Right lobe of liver (tissue), 6 donors: Measurements from ENCODE around the gene SH3BGRL2. TPM values are rescaled to one million over a fixed set of nuclear protein-coding genes. Genes with fewer than 3 reads are reported as not detected.
A peak's percentile ranks its signal among the peaks of the same experiment; 100 is the strongest.

ENCODE experiments used
- ATAC-seq, 4 donors: fragments of 200-7000 bp; cut with Tn5 transposase; one replicate each; pipeline ENCODE4 v1.9.1; 2020; ENCODE audit warnings: mild to moderate bottlenecking in 4 of 4, moderate library complexity in 4 of 4
- DNase-seq, 3 donors: peaks; one replicate each; pipeline ENCODE4 v3.0.0-alpha.2; 2020
- H3K27ac ChIP-seq, 3 donors: fragments of 200-600 bp; one replicate each; pipeline ENCODE4 v1.8.0; 2022
- H3K27me3 ChIP-seq, 2 donors: fragments of 200-600 bp; one replicate each; pipeline ENCODE4 v1.8.0; 2022
- H3K36me3 ChIP-seq, 4 donors: fragments of 200-600 bp; sonication (generic) in 1 of 4; one replicate each; pipeline versions ENCODE4 v1.5.1 to v1.8.0; 2017 to 2022; ENCODE audit warnings: control low read depth in 1 of 4
- H3K4me1 ChIP-seq, 4 donors: fragments of 200-600 bp; sonication (generic) in 1 of 4; one replicate each; pipeline versions ENCODE4 v1.5.1 to v1.8.0; 2017 to 2022; ENCODE audit warnings: control low read depth in 1 of 4
- H3K4me3 ChIP-seq, 3 donors: fragments of 200-600 bp; one replicate each; pipeline ENCODE4 v1.8.0; 2022
- H3K9me3 ChIP-seq, 4 donors: fragments of 200-600 bp; sonication (generic) in 1 of 4; one replicate each; pipeline versions ENCODE4 v1.5.1 to v1.8.0; 2017 to 2022; ENCODE audit warnings: control low read depth in 1 of 4
- CTCF ChIP-seq, 4 donors: fragments of 200-600 bp in 3 of 4; fragments of 450-650 bp in 1 of 4; IDR thresholded peaks; one replicate each; pipeline versions ENCODE4 v1.5.1 to v1.8.0; 2016 to 2022; ENCODE audit warnings: antibody characterized with exemption in 4 of 4, mild to moderate bottlenecking in 2 of 4
- POLR2A ChIP-seq: fragments of 450-650 bp; IDR thresholded peaks from one replicate; pipeline ENCODE4 v1.6.1; 2017; ENCODE audit warnings: antibody characterized with exemption, mild to moderate bottlenecking
- WGBS: methylation state at CpG from one replicate; pipeline ENCODE4 v1.1.6; 2018; ENCODE audit warnings: low coverage, low lambda C conversion rate; ENCODE audit not compliant: insufficient coverage; ENCODE audit errors: missing lambda C conversion rate; 5-methylcytosine and 5-hydroxymethylcytosine counted together
- intact Hi-C, 2 donors: fragments of 100-400 bp; cut with DNase I; formaldehyde crosslinking; loops; one replicate each; pipeline versions ENCODE4 v1.11.2 to v1.14.1; 2022
- total RNA-seq, 6 experiments: library from RNA; depleted of rRNA in 2 of 6; stranded (reverse); fragments of >200 nt in 2 of 6; fragmentation: NEBNext Ultra II Directional in 3 of 6; extraction: Animal tissue kit (Norgen Biotek cat#: 25700) in 3 of 6; gene quantifications; one replicate each; pipeline versions ENCODE4 v1.1.0 to v1.2.4, GENCODE V29; 2016 to 2023
- donor health status: DM: no; HTN: yes; CAD: no.
- donor health status: DM: no; HTN: no; CAD: no.
- donor health status: DM: no; HTN: no; CAD: no.
- donor health status: DM: no; HTN: yes; CAD: no.
- donor health status: DM: no; HTN: yes; CAD: no.

Gene SH3BGRL2
- total RNA-seq, 6 experiments from 2014 or later: 15.0 to 66.0 (median 39.5) TPM

DNA sequence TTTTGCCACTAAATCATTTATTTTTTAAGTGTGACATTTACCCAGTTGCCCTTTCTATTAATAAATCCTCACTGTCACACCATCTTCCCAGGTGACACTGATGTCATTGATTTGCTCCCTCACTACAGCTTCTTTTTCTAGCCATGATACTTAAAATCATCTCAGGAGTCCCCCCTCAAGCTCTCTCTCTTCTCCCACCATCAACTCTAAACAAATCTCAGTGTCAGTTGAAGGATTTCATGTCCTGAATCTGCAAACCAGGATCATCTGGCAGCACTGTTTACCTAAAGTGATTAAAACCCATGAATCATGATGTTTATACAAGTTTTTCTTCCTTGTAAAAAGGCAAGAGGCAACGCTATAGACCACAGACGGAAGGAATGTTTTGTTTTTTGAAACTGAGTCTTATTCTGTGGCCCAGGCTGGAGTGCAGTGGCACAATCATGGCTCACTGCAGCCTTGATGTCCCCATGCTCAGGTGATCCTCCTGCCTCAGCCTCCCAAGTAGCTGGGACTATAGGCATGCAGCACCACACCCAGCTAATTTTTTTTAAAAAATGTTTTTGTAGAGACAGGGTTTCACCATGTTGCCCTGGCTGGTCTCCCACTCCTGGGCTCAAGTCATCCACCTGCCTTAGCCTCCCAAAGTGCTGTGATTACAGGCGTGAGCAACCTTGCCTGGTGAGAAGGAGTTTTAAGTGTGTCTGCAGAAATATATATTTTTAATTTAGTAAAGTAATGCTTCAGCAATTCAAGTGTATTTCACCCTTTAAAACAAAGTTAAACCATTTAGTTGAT lies 30.1 kb upstream of the SH3BGRL2 start:
- intact Hi-C loops: no loop called here
- no peaks in the 10 kb centered on the region for H3K36me3 ChIP-seq
- no peaks in the 10 kb centered on the region for H3K27me3 ChIP-seq
- H3K4me1 ChIP-seq: no peaks in the 10 kb centered on the region
- H3K4me3 ChIP-seq: no peak overlapping the region
- ATAC-seq (peak in 1 of 4 donors; percentile 95), DNase-seq (no peak)
- WGBS: 59% methylated on average over 3 of the region's 3 CpGs
- no peaks in the 10 kb centered on the region for H3K9me3 ChIP-seq
- H3K27ac ChIP-seq: no peak overlapping the region
- no peak for TF ChIP-seq POLR2A
- no peak for TF ChIP-seq CTCF (IDR thresholded peaks at IDR 0.05)

- no peak for ATAC-seq
- intact Hi-C loops: no loop called here
These were observed 28.3 kb upstream of the SH3BGRL2 start for GRCh38 chr6:79602859-79603258.

GRCh38 chr6:79604583-79605037 lies 26.5 kb upstream of the SH3BGRL2 start:
- DNase-seq: no peak
- Histone ChIP-seq H3K9me3 (no peaks in the 10 kb centered on the region), H3K4me3 (no peak overlapping the region), H3K27me3 (no peaks in the 10 kb centered on the region), H3K27ac (no peak overlapping the region), H3K4me1 (no peaks in the 10 kb centered on the region), H3K36me3 (no peaks in the 10 kb centered on the region)
- intact Hi-C loops: no loop called here
- peak in 1 of 4 donors; percentile 44 for ATAC-seq
- 72% methylated on average over 4 of the region's 4 CpGs for WGBS
- TF ChIP-seq CTCF (IDR thresholded peaks at IDR 0.05): no peak
- no peak for TF ChIP-seq POLR2A

More at GRCh38 chr6:79602859-79603258, 28.3 kb upstream of the SH3BGRL2 start:
- no peaks in the 10 kb centered on the region for H3K9me3 ChIP-seq
- H3K4me3 ChIP-seq: no peak overlapping the region
- no peaks in the 10 kb centered on the region for H3K36me3 ChIP-seq
- H3K4me1 ChIP-seq: no peaks in the 10 kb centered on the region
- no peak for DNase-seq
- no peak for TF ChIP-seq POLR2A
- no peak for TF ChIP-seq CTCF (IDR thresholded peaks at IDR 0.05)
- H3K27me3 ChIP-seq: no peaks in the 10 kb centered on the region
- H3K27ac ChIP-seq: no peak overlapping the region

DNA sequence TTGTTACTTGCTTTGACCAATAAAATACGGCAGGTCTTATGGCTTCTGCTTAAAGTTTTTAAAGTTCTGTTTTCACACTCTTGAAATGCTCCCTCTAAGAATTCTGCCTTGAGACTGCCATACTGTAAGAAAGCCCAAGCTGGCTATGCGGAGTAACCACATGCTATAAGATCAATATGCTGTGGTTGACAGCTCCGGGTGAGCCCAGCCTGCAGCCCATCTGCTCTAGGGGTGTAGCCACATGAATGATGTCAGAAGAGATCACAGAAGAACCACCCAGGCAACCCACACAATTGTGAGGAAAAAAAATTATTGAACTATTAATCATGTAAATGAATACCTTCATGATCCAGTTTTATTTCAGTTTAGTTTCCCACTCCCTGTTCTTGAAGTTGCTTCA lies 26.1 kb upstream of the SH3BGRL2 start:
- intact Hi-C loops: no loop called here

More for the DNA sequence above, 26.1 kb upstream of the SH3BGRL2 start:
- no peaks in the 10 kb centered on the region for H3K36me3 ChIP-seq
- no peaks in the 10 kb centered on the region for H3K9me3 ChIP-seq
- H3K4me3 ChIP-seq: no peak overlapping the region
- TF ChIP-seq CTCF (IDR thresholded peaks at IDR 0.05): no peak
- no peak for TF ChIP-seq POLR2A
- no peaks in the 10 kb centered on the region for H3K4me1 ChIP-seq
- no peaks in the 10 kb centered on the region for H3K27me3 ChIP-seq
- 91% methylated on average over 3 of the region's 3 CpGs for WGBS
- no peak overlapping the region for H3K27ac ChIP-seq
- no peak for ATAC-seq
- no peak for DNase-seq
